Caco-2 (cell line): ENCODE measurements around the gene DCAF17. TPM values are rescaled to one million over a fixed set of nuclear protein-coding genes. Genes with fewer than 3 reads are reported as not detected.

Experiments
- BruUV-seq: library from RNA; stranded (reverse); fragments of 400-500 nt; replicated peaks from 2 replicates; lab custom pipeline; 2021; lab: Mats Ljungman, UMichigan
- CTCF ChIA-PET: fragments of 300-600 bp; sonication (Branson Sonifier 250); formaldehyde crosslinking; loops from one replicate; lab custom pipeline; 2022; ENCODE audit warnings: antibody characterized with exemption; lab: Charles Lee
- POLR2A ChIA-PET: fragments of 300-600 bp; sonication (Branson Sonifier 250); formaldehyde crosslinking; loops from one replicate; lab custom pipeline; 2022; ENCODE audit warnings: antibody characterized with exemption; lab: Charles Lee
- DNase-seq, 2 experiments: peaks; one replicate each; pipeline versions ENCODE4 v3.0.0 to v3.0.0-alpha.2; 2020 to 2022
- H3K27me3 ChIP-seq: replicated peaks from 2 replicates; pipeline ENCODE4 v1.6.0; 2011; ENCODE audit warnings: low read length; ENCODE audit not compliant: control insufficient read depth, insufficient read depth
- H3K36me3 ChIP-seq: 2 replicates; pipeline ENCODE4 v1.5.1; 2011; ENCODE audit warnings: low read length; ENCODE audit not compliant: control insufficient read depth, insufficient read depth
- H3K4me1 ChIP-seq: fragments of 250-450 bp; sonication (Bioruptor Pico); 2 replicates; pipeline ENCODE4 v1.5.1; 2020; ENCODE audit warnings: mild to moderate bottlenecking
- H3K4me3 ChIP-seq: 2 replicates; pipeline ENCODE4 v1.5.1; 2011; ENCODE audit warnings: low read depth, mild to moderate bottlenecking, control low read depth, low read length
- H3K9me3 ChIP-seq: fragments of 250-450 bp; sonication (Bioruptor Pico); 2 replicates; pipeline ENCODE4 v1.5.1; 2020; ENCODE audit warnings: mild to moderate bottlenecking, moderate library complexity
- H3K27ac Mint-ChIP-seq: one replicate; pipeline ENCODE4 v1.8.0; 2022; ENCODE audit warnings: mixed read lengths; ENCODE audit not compliant: unreplicated experiment
- H3K27me3 Mint-ChIP-seq: one replicate; pipeline ENCODE4 v1.8.0; 2022; ENCODE audit warnings: mixed read lengths; ENCODE audit not compliant: insufficient read depth, unreplicated experiment
- H3K36me3 Mint-ChIP-seq: one replicate; pipeline ENCODE4 v1.8.0; 2022; ENCODE audit warnings: mild to moderate bottlenecking, mixed read lengths; ENCODE audit not compliant: insufficient read depth, unreplicated experiment
- H3K4me1 Mint-ChIP-seq: one replicate; pipeline ENCODE4 v1.8.0; 2022; ENCODE audit warnings: low read depth, mixed read lengths; ENCODE audit not compliant: unreplicated experiment
- H3K4me3 Mint-ChIP-seq: one replicate; pipeline ENCODE4 v1.8.0; 2022; ENCODE audit warnings: mild to moderate bottlenecking, moderate library complexity, mixed read lengths; ENCODE audit not compliant: unreplicated experiment
- H3K9me3 Mint-ChIP-seq: one replicate; pipeline ENCODE4 v1.8.0; 2022; ENCODE audit warnings: mixed read lengths; ENCODE audit not compliant: unreplicated experiment
- CTCF ChIP-seq, 2 experiments: fragments of 200-600 bp in 1 of 2; IDR thresholded peaks; 1 replicate in 1 of 2; 2 replicates in 1 of 2; pipeline versions ENCODE4 v1.5.1 to v1.8.0; 2011 to 2022; ENCODE audit warnings: antibody characterized with exemption in 1 of 2, control low read depth in 1 of 2, inconsistent platforms in 1 of 2, low read depth in 1 of 2, low read length in 1 of 2, mild to moderate bottlenecking in 1 of 2, moderate library complexity in 1 of 2; ENCODE audit not compliant: insufficient read depth in 1 of 2, severe bottlenecking in 1 of 2, unreplicated experiment in 1 of 2
- intact Hi-C: fragments of 100-400 bp; cut with micrococcal nuclease; formaldehyde crosslinking; loops from one replicate; pipeline ENCODE4 v1.10.0; 2022; ENCODE audit not compliant: unreplicated experiment
- total RNA-seq: library from RNA; stranded (reverse); gene quantifications from 2 replicates; pipeline ENCODE4 v1.2.3, GENCODE V29; 2022

The DCAF17 gene
- total RNA-seq, 1 experiment from 2014 or later: 22.7 TPM

- CTCF ChIA-PET: interaction anchor here (0.7 to 1.6 kb wide), 14 partner anchors 12 to 460 kb away, joined by 3 to 32 read pairs (median 4); partner anchors contain the start of genes DCAF17 and METTL8
- Histone ChIP-seq H3K4me3 (no peak overlapping the region), H3K27me3 (no peaks in the 10 kb centered on the region), H3K36me3 (no peaks in the 10 kb centered on the region), H3K9me3 (no peaks in the 10 kb centered on the region), H3K4me1 (peaks cover 3% of the 10 kb centered on the region; the same call in 1 of the 2 replicates)
- Mint-ChIP-seq H3K27me3 (no peaks in the 10 kb centered on the region), H3K4me3 (peak overlapping the region; percentile 61), H3K36me3 (no peaks in the 10 kb centered on the region), H3K4me1 (peaks cover 9% of the 10 kb centered on the region), H3K27ac (peak overlapping the region; percentile 63), H3K9me3 (no peaks in the 10 kb centered on the region)
- intact Hi-C loops: loop anchor here (1.0 to 10.0 kb wide), 5 partner anchors 17 to 443 kb away; partner anchors contain the start of gene METTL8
- no TSS peak for BruUV-seq
- TF ChIP-seq CTCF (IDR thresholded peaks at IDR 0.05; ENCODE audit: insufficient read depth in 1 of 2, low read depth in 1 of 2, low read length in 1 of 2, severe bottlenecking in 1 of 2, unreplicated experiment in 1 of 2): peak; percentile 75 to 92
- POLR2A ChIA-PET: interaction anchor here (1.0 to 1.6 kb wide), 2 partner anchors 18 to 354 kb away, joined by 3 to 7 read pairs; partner anchors contain the start of genes DCAF17 and METTL8
- DNase-seq: peak; percentile 89 to 94
These were observed 17.8 kb upstream of the DCAF17 start for GRCh38 chr2:171416009-171416926.

- peaks cover 3% of the 10 kb centered on the region; the same call in 1 of the 2 replicates for H3K4me1 ChIP-seq
- H3K4me3 ChIP-seq: no peak overlapping the region
- peaks cover 9% of the 10 kb centered on the region for H3K4me1 Mint-ChIP-seq
- no peaks in the 10 kb centered on the region for H3K27me3 ChIP-seq
- DNase-seq: no peak
- intact Hi-C loops: loop anchor here (10.0 kb wide), 1 partner anchor 155 kb away; no protein-coding TSS in a partner anchor
- H3K9me3 ChIP-seq: peaks cover 15% of the 10 kb centered on the region
- no peak overlapping the region for H3K4me3 Mint-ChIP-seq
- no peaks in the 10 kb centered on the region for H3K27me3 Mint-ChIP-seq
- no peak overlapping the region for H3K27ac Mint-ChIP-seq
- H3K9me3 Mint-ChIP-seq: peaks cover 10% of the 10 kb centered on the region
- no peak for TF ChIP-seq CTCF (IDR thresholded peaks at IDR 0.05; ENCODE audit: insufficient read depth in 1 of 2, low read depth in 1 of 2, low read length in 1 of 2, severe bottlenecking in 1 of 2, unreplicated experiment in 1 of 2)
- BruUV-seq: no TSS peak
- no peaks in the 10 kb centered on the region for H3K36me3 Mint-ChIP-seq
- ChIA-PET POLR2A (no interaction called here), CTCF (no interaction called here)
- peaks cover 1% of the 10 kb centered on the region; the same call in 1 of the 2 replicates for H3K36me3 ChIP-seq
These were observed 14.7 kb upstream of the DCAF17 start for GRCh38 chr2:171419333-171419732.
